ENCODE data around the gene OTOF.

OTOF gene

DNA sequence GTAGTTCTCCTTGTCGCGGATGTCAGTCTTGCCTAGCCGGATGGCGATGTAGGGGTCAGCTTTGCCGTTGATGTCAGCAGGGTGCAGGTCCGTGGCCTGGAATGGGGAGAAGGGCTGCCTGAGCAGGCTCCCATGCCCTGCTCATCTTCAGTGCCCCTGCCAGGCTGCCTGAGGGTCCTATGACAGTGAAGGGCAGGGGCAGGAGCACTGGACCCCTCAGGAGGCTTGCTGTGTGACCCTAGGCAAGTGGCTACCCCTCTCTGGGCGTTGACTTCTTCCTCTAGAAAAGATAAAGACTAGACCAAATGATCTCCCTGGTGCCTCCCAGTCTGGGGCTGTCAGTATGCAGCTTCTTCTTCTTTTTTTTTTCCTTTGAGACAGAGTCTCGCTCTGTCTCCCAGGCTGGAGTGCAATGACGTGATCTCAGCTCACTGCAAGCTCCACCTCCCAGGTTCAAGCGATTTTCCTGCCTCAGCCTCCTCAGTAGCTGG, 11.9 kb downstream of the OTOF start:
- no peak for DNase-seq (ENCODE audit: low spot score)

GRCh38 chr2:26465266-26465925, 12.5 kb downstream of the OTOF start:
- DNase-seq (ENCODE audit: low spot score): no peak

- DNase-seq (ENCODE audit: low spot score): no peak
Measured at GRCh38 chr2:26464390-26465265, 13.3 kb downstream of the OTOF start.

DNA sequence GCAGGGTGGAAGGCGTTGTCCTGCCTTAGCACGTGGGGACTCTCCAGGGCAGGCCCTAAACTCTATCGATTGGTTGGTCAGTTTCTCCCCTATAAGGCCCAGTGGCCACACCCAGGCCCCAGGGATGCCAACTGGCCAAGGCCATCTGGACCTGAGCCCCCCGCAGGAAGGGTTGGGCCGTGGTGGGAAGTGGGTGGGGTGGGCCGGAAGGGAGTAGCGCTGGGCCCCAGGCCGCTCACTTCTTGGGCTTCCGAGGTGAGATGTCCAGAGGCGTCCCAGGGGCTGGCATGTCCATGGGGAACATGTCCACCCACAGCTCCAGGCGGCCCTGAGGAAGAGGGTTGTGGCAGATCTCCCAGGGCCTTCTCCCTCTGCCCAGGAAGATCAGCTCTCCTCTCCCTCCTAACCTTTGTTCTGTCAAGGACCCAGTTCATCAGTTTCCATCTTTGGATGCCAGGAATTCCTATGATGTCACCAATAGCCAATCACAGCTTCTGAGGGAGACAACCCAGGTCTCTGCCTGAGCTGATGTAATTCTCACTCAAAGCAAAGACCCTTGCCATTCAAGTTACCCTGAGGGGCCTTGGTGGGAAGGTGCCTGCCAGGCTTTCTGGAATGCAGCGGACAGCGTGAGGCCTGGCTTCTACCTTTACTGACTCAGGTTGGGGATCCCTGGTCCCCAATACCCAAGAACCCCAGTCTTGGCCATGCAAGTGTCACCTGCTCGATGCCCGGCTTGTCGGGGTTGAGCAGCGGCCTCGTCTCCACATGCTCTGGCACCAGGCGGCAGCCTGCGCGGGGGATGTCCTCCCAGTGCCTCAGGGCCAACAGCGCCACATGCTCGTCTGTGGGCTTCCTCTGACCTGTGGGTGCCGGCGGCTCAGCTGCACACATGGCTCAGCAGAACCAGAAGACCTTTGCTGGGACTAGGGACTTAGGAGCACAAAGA, 14.4 kb downstream of the OTOF start:
- DNase-seq (ENCODE audit: low spot score): no peak

- peak; percentile 36 for DNase-seq (ENCODE audit: low spot score)
Measured at GRCh38 chr2:26462511-26463243, 15.2 kb downstream of the OTOF start.

- DNase-seq (ENCODE audit: low spot score): no peak
Measured at GRCh38 chr2:26462100-26462499, 15.8 kb downstream of the OTOF start.

GRCh38 chr2:26461601-26462023, 16.3 kb downstream of the OTOF start:
- no peak for DNase-seq (ENCODE audit: low spot score)

DNA sequence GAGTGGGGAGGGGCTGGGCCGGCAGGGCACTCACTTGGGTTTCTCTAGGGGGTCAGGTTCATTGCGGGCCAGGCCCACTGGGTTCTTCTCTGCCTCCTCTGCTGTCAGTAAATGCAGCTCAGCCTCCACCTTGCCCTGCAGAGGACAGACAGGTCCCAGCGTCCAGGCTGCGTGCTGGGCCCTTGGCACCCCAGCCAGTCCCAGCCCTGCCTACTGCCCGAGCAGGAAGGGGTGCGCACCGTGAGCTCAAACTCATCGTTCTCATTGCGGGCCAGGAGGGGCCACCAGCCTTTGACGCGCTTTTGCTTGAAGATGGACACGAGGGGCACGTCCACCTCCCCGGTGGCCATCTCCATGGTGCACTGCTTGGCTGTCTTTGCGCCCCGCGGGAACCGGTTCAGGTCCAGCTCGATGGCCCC, 17.3 kb downstream of the OTOF start:
- DNase-seq (ENCODE audit: low spot score): no peak

DNA sequence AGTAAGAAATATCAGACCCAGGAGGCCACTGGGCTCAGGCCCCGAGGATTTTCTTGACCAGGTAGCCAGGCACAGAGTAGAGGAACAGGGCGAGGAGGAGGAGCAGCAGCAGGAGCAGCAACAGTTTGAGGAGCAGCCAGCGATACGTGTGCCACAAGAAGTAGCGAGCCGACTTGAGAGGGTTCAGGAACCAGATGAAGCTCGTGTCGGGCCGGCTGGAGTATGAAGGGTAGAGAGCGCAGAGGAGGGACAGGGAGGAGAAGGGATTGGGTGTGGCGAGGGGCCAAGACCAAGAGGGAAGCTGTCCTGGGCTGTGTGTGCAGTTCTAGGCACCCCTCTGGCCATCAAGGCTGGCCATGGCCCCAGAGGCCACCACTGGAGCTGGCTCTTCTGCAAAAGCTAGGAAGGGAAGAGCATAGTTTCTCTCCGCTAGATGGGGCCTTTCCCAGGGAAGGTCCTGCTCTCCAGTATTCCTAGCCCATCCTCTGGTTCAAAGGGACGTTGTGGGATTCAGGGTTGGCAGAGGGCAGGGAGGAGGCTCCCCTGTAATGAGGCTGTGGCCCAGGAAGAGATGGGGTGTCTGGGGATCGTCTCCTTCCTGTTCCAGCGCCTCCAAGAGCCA, 17.8 kb downstream of the OTOF start:
- no peak for DNase-seq (ENCODE audit: low spot score)

- DNase-seq (ENCODE audit: low spot score): no peak
Measured at GRCh38 chr2:26458365-26459042, 19.4 kb downstream of the OTOF start.

GRCh38 chr2:26457695-26458364, 20.1 kb downstream of the OTOF start:
- DNase-seq (ENCODE audit: low spot score): no peak

- DNase-seq (ENCODE audit: low spot score): no peak
Measured at GRCh38 chr2:26457251-26457666, 20.7 kb downstream of the OTOF start.

DNA sequence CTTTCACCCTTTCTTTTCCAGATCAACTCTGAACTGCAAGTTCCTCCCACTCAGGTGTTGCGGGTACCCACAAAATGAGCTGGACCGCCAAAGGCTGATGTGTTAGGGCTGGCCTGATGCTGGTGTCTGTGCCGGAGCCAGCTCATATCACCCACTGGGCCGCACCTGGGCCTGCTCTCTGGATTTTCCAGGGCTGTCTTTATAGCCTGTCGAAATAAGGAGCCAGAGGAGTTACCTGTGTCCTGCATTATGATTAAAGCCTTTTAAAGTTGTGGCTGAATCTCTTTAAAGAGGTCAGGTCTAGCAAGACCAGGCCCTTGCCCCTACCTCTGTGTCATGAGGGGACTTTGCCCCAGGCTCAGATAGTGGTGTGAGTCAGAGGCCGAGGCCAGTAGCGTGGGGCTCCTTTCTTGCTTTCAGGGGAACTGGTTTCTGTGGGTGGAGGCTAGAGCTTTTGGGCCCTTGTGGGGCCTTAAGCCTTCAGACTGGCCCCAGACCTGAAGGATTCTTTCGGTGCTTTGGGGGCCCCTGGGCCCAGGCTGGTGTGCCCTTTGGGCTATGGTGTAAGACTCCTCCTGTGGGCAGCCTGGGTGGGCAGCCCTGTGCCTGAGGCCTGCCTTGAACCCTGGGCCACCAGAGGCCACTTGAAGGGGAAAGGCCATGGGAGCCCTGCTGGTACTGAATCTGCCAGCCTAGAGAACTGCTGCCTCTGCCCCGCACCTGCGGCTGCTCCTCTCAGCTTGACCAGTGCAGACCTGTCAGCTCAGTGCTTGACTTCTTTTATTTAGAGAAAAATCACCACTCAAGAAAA, 21.3 kb downstream of the OTOF start:
- DNase-seq (ENCODE audit: low spot score): no peak

DNA sequence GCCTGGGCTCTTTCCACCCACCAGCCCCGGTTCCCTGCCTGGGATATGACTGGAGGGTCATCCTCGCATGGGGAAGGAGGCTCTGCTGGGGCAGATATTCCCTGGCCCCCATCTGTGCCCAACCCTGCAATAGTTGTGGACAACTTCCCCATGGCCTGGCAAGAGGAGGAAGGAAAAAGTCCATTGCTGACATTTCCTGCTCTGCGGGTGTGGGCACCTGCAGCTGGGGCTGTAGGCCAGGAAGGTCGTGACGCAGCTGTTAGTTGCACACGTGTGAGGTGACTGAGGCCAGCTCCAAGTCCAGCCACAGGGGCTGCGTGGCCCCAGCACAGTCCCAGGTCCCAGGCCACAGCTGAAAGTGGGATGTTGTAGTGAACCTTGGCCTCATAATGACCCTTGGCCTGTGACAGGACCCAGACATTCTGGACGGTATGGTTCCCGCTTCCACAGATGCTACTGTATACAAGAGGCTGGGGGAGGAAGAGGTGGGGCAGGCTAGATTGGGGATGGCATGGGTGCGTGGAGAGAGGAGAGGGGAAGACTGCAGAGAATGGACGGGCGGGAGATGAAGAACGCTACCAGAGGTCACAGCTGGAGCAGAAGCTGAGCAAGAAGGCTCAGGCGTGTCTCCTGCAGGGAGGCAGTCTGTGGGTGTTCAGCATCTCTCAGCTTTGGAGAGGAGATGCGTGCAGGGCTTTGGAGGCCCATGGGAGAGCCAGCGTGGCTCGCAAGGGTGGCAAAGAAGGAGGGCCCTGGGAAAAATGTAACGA, 22.1 kb downstream of the OTOF start:
- DNase-seq (ENCODE audit: low spot score): peak; percentile 14

- no peak for DNase-seq (ENCODE audit: low spot score)
Measured at GRCh38 chr2:26455037-26455669, 22.8 kb downstream of the OTOF start.

- DNase-seq (ENCODE audit: low spot score): no peak
Measured at GRCh38 chr2:26454561-26455001, 23.3 kb downstream of the OTOF start.
